ENCODE results near the gene PIPOX. TPM values are rescaled to one million over a fixed set of nuclear protein-coding genes. Genes with fewer than 3 reads are reported as not detected.
A peak's percentile ranks its signal among the peaks of the same experiment; 100 is the strongest.

Gene PIPOX
- total and polyA plus RNA-seq, 4 experiments from 2014 or later: 0.29 to 3.6 (median 3.5) TPM; not detected in 1

- Histone ChIP-seq H3K27me3 (ENCODE audit: insufficient read depth, low read length) (no peaks in the 10 kb centered on the region), H3K36me3 (ENCODE audit: insufficient read depth, low read length) (peaks cover 86% of the 10 kb centered on the region), H3K4me1 (ENCODE audit: insufficient read depth, low read length) (no peaks in the 10 kb centered on the region), H3K27ac (ENCODE audit: low read depth, low read length) (no peak overlapping the region), H3K9me3 (ENCODE audit: control insufficient read depth in 1 of 2, low read length in 2 of 2) (no peaks in the 10 kb centered on the region), H3K4me3 (ENCODE audit: low read length in 2 of 2) (no peak overlapping the region)
- peak overlapping the region in 2 of 7 donors; percentile 35 to 71 for H3K27ac Mint-ChIP-seq
- H3K4me1 Mint-ChIP-seq: peaks cover 0 to 11% (median 2%) of the 10 kb centered on the region in 4 donors
- peaks cover 46 to 87% of the 10 kb centered on the region in 2 donors for H3K36me3 Mint-ChIP-seq
- POLR2A ChIA-PET (ENCODE audit: partially characterized antibody): interaction anchor here (0.6 kb wide), 1 partner anchor 764 kb away, joined by 3 read pairs; the partner anchor contains the start of gene TNFAIP1
- H3K4me3 Mint-ChIP-seq: peak overlapping the region in 1 of 8 donors; percentile 65
- CTCF ChIA-PET (ENCODE audit: partially characterized antibody): interaction anchor here (1.3 kb wide), 1 partner anchor 134 kb away, joined by 3 read pairs; no protein-coding TSS in a partner anchor
- peaks cover 0 to 2% (median 0%) of the 10 kb centered on the region in 8 donors for H3K9me3 Mint-ChIP-seq
- no peaks in the 10 kb centered on the region for H3K27me3 Mint-ChIP-seq
- intact Hi-C loops (cut with micrococcal nuclease): no loop called here
- DNase-seq: no peak
Observed at GRCh38 chr17:29099527-29099926, 56.6 kb downstream of the PIPOX start.

- Histone ChIP-seq H3K4me1 (ENCODE audit: insufficient read depth, low read length) (no peaks in the 10 kb centered on the region), H3K27me3 (ENCODE audit: insufficient read depth, low read length) (no peaks in the 10 kb centered on the region), H3K9me3 (ENCODE audit: control insufficient read depth in 1 of 2, low read length in 2 of 2) (no peaks in the 10 kb centered on the region), H3K36me3 (ENCODE audit: insufficient read depth, low read length) (peaks cover 83% of the 10 kb centered on the region), H3K4me3 (ENCODE audit: low read length in 2 of 2) (no peak overlapping the region), H3K27ac (ENCODE audit: low read depth, low read length) (no peak overlapping the region)
- peaks cover 49 to 84% of the 10 kb centered on the region in 2 donors for H3K36me3 Mint-ChIP-seq
- POLR2A ChIA-PET (ENCODE audit: partially characterized antibody): no interaction called here
- DNase-seq: no peak
- no peak overlapping the region for H3K4me3 Mint-ChIP-seq
- CTCF ChIA-PET (ENCODE audit: partially characterized antibody): interaction anchor here (1.5 kb wide), 1 partner anchor 16 kb away, joined by 8 read pairs; no protein-coding TSS in a partner anchor
- H3K4me1 Mint-ChIP-seq: peaks cover 0 to 13% (median 3%) of the 10 kb centered on the region in 4 donors
- intact Hi-C loops (cut with micrococcal nuclease): no loop called here
- H3K9me3 Mint-ChIP-seq: peaks cover 0 to 2% (median 0%) of the 10 kb centered on the region in 8 donors
- peak overlapping the region in 1 of 7 donors; percentile 35 for H3K27ac Mint-ChIP-seq
- H3K27me3 Mint-ChIP-seq: no peaks in the 10 kb centered on the region
Observed at GRCh38 chr17:29100296-29100695, 57.4 kb downstream of the PIPOX start.

GRCh38 chr17:29102046-29102445, 59.1 kb downstream of the PIPOX start:
- no peak for DNase-seq
- no peak overlapping the region for H3K27ac ChIP-seq (ENCODE audit: low read depth, low read length)

GRCh38 chr17:29102741-29103181, 59.8 kb downstream of the PIPOX start:
- Mint-ChIP-seq H3K4me1 (peaks cover 0 to 16% (median 2%) of the 10 kb centered on the region in 4 donors), H3K9me3 (peaks cover 0 to 2% (median 0%) of the 10 kb centered on the region in 8 donors), H3K4me3 (no peak overlapping the region), H3K27me3 (no peaks in the 10 kb centered on the region), H3K27ac (peak overlapping the region in 2 of 7 donors; percentile 50 to 70), H3K36me3 (peaks cover 45 to 78% of the 10 kb centered on the region in 2 donors)
- DNase-seq: no peak
- intact Hi-C loops (cut with micrococcal nuclease): no loop called here
- ChIA-PET CTCF (ENCODE audit: partially characterized antibody) (interaction anchor here (1.1 kb wide), 1 partner anchor 149 kb away, joined by 3 read pairs; no protein-coding TSS in a partner anchor), POLR2A (ENCODE audit: partially characterized antibody) (interaction anchor here (1.0 to 1.7 kb wide), 2 partner anchors 11 to 14 kb away, joined by 4 read pairs; no protein-coding TSS in a partner anchor)
- H3K4me3 ChIP-seq (ENCODE audit: low read length in 2 of 2): no peak overlapping the region
- H3K36me3 ChIP-seq (ENCODE audit: insufficient read depth, low read length): peaks cover 70% of the 10 kb centered on the region
- no peaks in the 10 kb centered on the region for H3K9me3 ChIP-seq (ENCODE audit: control insufficient read depth in 1 of 2, low read length in 2 of 2)
- H3K4me1 ChIP-seq (ENCODE audit: insufficient read depth, low read length): no peaks in the 10 kb centered on the region
- no peaks in the 10 kb centered on the region for H3K27me3 ChIP-seq (ENCODE audit: insufficient read depth, low read length)
- no peak overlapping the region for H3K27ac ChIP-seq (ENCODE audit: low read depth, low read length)

More at GRCh38 chr17:29102046-29102445, 59.1 kb downstream of the PIPOX start:
- Histone ChIP-seq H3K27me3 (ENCODE audit: insufficient read depth, low read length) (no peaks in the 10 kb centered on the region), H3K4me1 (ENCODE audit: insufficient read depth, low read length) (no peaks in the 10 kb centered on the region), H3K36me3 (ENCODE audit: insufficient read depth, low read length) (peaks cover 73% of the 10 kb centered on the region), H3K9me3 (ENCODE audit: control insufficient read depth in 1 of 2, low read length in 2 of 2) (no peaks in the 10 kb centered on the region), H3K4me3 (ENCODE audit: low read length in 2 of 2) (no peak overlapping the region)
- Mint-ChIP-seq H3K9me3 (peaks cover 0 to 2% (median 0%) of the 10 kb centered on the region in 8 donors), H3K4me3 (no peak overlapping the region), H3K27me3 (no peaks in the 10 kb centered on the region), H3K27ac (peak overlapping the region in 2 of 7 donors; percentile 36 to 66), H3K36me3 (peaks cover 50 to 81% of the 10 kb centered on the region in 2 donors), H3K4me1 (peaks cover 0 to 16% (median 2%) of the 10 kb centered on the region in 4 donors)
- ChIA-PET CTCF (ENCODE audit: partially characterized antibody) (interaction anchor here (0.8 to 1.0 kb wide), 2 partner anchors 14 to 15 kb away, joined by 3 read pairs; no protein-coding TSS in a partner anchor), POLR2A (ENCODE audit: partially characterized antibody) (interaction anchor here (1.7 kb wide), 1 partner anchor 10 kb away, joined by 4 read pairs; no protein-coding TSS in a partner anchor)
- intact Hi-C loops (cut with micrococcal nuclease): no loop called here

GRCh38 chr17:29103341-29103740, 60.4 kb downstream of the PIPOX start:
- H3K4me3 Mint-ChIP-seq: no peak overlapping the region
- H3K4me1 Mint-ChIP-seq: peaks cover 0 to 16% (median 2%) of the 10 kb centered on the region in 4 donors
- ChIA-PET POLR2A (ENCODE audit: partially characterized antibody) (interaction anchor here (1.0 to 1.5 kb wide), 2 partner anchors 13 to 153 kb away, joined by 3 to 4 read pairs; no protein-coding TSS in a partner anchor), CTCF (ENCODE audit: partially characterized antibody) (interaction anchor here (1.1 kb wide), 1 partner anchor 150 kb away, joined by 3 read pairs; no protein-coding TSS in a partner anchor)
- H3K27me3 Mint-ChIP-seq: no peaks in the 10 kb centered on the region
- DNase-seq: no peak
- Histone ChIP-seq H3K36me3 (ENCODE audit: insufficient read depth, low read length) (peaks cover 70% of the 10 kb centered on the region), H3K4me3 (ENCODE audit: low read length in 2 of 2) (no peak overlapping the region), H3K9me3 (ENCODE audit: control insufficient read depth in 1 of 2, low read length in 2 of 2) (no peaks in the 10 kb centered on the region), H3K27me3 (ENCODE audit: insufficient read depth, low read length) (no peaks in the 10 kb centered on the region), H3K27ac (ENCODE audit: low read depth, low read length) (no peak overlapping the region), H3K4me1 (ENCODE audit: insufficient read depth, low read length) (no peaks in the 10 kb centered on the region)
- H3K27ac Mint-ChIP-seq: peak overlapping the region in 2 of 7 donors; percentile 37 to 46
- intact Hi-C loops (cut with micrococcal nuclease): no loop called here
- H3K36me3 Mint-ChIP-seq: peaks cover 43 to 77% of the 10 kb centered on the region in 2 donors
- peaks cover 0 to 2% (median 0%) of the 10 kb centered on the region in 8 donors for H3K9me3 Mint-ChIP-seq

Other genes starting within 250 kb of the PIPOX start
- 10 to 100 TPM; 19.0 to 23.0 TPM for gene FAM222B, start 200.4 kb upstream of the PIPOX start, total RNA-seq
- gene FAM222B, start 200.4 kb upstream of the PIPOX start, polyA plus RNA-seq: 10 to 100 TPM in 1 of 2 donors, 1 to 10 TPM in 1; 7.9 to 23.2 TPM
- 10 to 100 TPM; 23.5 to 24.3 TPM for gene ERAL1, start 188.1 kb upstream of the PIPOX start, total RNA-seq
- gene ERAL1, start 188.1 kb upstream of the PIPOX start, polyA plus RNA-seq: 10 to 100 TPM; 41.1 to 41.7 TPM
- gene FLOT2, start 145.4 kb upstream of the PIPOX start, total RNA-seq: 100 to 1,000 TPM; 216 to 224 TPM
- gene FLOT2, start 145.4 kb upstream of the PIPOX start, polyA plus RNA-seq: 100 to 1,000 TPM; 284 to 288 TPM
- gene DHRS13, start 140.1 kb upstream of the PIPOX start, total RNA-seq: 10 to 100 TPM; 44.6 to 49.6 TPM
- 10 to 100 TPM; 15.1 to 19.6 TPM for gene DHRS13, start 140.1 kb upstream of the PIPOX start, polyA plus RNA-seq
- 100 to 1,000 TPM; 125 to 135 TPM for gene PHF12, start 91.6 kb upstream of the PIPOX start, total RNA-seq
- gene PHF12, start 91.6 kb upstream of the PIPOX start, polyA plus RNA-seq: 10 to 100 TPM in 1 of 2 donors, 1 to 10 TPM in 1; 5.0 to 12.7 TPM
- gene SEZ6, start 37.1 kb upstream of the PIPOX start, total RNA-seq: not detected
- gene SEZ6, start 37.1 kb upstream of the PIPOX start, polyA plus RNA-seq: under 1 TPM; 0.41 to 0.81 TPM
- gene MYO18A, start 137.3 kb downstream of the PIPOX start, total RNA-seq: 100 to 1,000 TPM; 134 to 136 TPM
- 10 to 100 TPM in 1 of 2 donors, 1 to 10 TPM in 1; 6.0 to 44.9 TPM for gene MYO18A, start 137.3 kb downstream of the PIPOX start, polyA plus RNA-seq
- gene CRYBA1, start 203.7 kb downstream of the PIPOX start, total RNA-seq: not detected
- not detected for gene CRYBA1, start 203.7 kb downstream of the PIPOX start, polyA plus RNA-seq

Measured in CD4-positive, alpha-beta memory T cell (primary cell).